H1 (cell line): Measurements from ENCODE around the gene NR4A2. TPM values are rescaled to one million over a fixed set of nuclear protein-coding genes. Genes with fewer than 3 reads are reported as not detected.

Source experiments
- CTCF ChIA-PET: fragments of 300-600 bp; sonication (Branson Sonifier 250); formaldehyde crosslinking; loops from one replicate; lab custom pipeline; 2021; ENCODE audit not compliant: partially characterized antibody; lab: Charles Lee
- POLR2A ChIA-PET: fragments of 300-600 bp; sonication (Branson Sonifier 250); formaldehyde crosslinking; loops from one replicate; lab custom pipeline; 2021; ENCODE audit warnings: inconsistent platforms; ENCODE audit not compliant: partially characterized antibody; lab: Charles Lee
- DNase-seq, 2 experiments: peaks; one replicate each; pipeline versions ENCODE4 v3.0.0 to v3.0.0-alpha.2; 2010 to 2022; ENCODE audit warnings: low spot score in 2 of 2, low read depth in 1 of 2, mixed read lengths in 1 of 2
- FAIRE-seq: peaks from 2 replicates; lab custom pipeline; 2011; peaks lifted over from hg19 to GRCh38; lab: Jason Lieb, UNC
- H2AFZ ChIP-seq: 2 replicates; pipeline ENCODE4 v1.8.1; 2012; ENCODE audit warnings: low read length, inconsistent platforms
- H2AK5ac ChIP-seq: 2 replicates; pipeline ENCODE4 v1.6.1; 2013; ENCODE audit warnings: low read depth, low read length
- H2BK120ac ChIP-seq: replicated peaks from 2 replicates; pipeline ENCODE3; 2013; ENCODE audit warnings: low read depth, low read length, inconsistent platforms
- H2BK12ac ChIP-seq: 2 replicates; pipeline ENCODE4 v1.6.1; 2013; ENCODE audit warnings: low read depth, low read length
- H2BK15ac ChIP-seq: 2 replicates; pipeline ENCODE4 v1.6.1; 2013; ENCODE audit warnings: low read length
- H2BK20ac ChIP-seq: 2 replicates; pipeline ENCODE4 v1.6.1; 2013; ENCODE audit warnings: low read length
- H2BK5ac ChIP-seq: 2 replicates; pipeline ENCODE4 v1.6.1; 2013; ENCODE audit warnings: low read depth, low read length
- H3K14ac ChIP-seq: 2 replicates; pipeline ENCODE4 v1.6.1; 2013; ENCODE audit warnings: inconsistent platforms; ENCODE audit not compliant: insufficient read length
- H3K18ac ChIP-seq: 2 replicates; pipeline ENCODE4 v1.6.1; 2013; ENCODE audit warnings: low read length; ENCODE audit errors: extremely low read depth
- H3K23ac ChIP-seq: 2 replicates; pipeline ENCODE4 v1.6.1; 2013; ENCODE audit warnings: inconsistent platforms; ENCODE audit not compliant: insufficient read length
- H3K23me2 ChIP-seq: 2 replicates; pipeline ENCODE4 v1.6.1; 2013; ENCODE audit warnings: low read depth, low read length
- H3K27ac ChIP-seq: 2 replicates; pipeline ENCODE4 v1.6.1; 2011; ENCODE audit warnings: low read depth, low read length, inconsistent platforms
- H3K27me3 ChIP-seq, 4 experiments: replicated peaks in 1 of 4; 1 replicate in 1 of 4; 2 replicates in 3 of 4; pipeline versions ENCODE4 v1.6.1 to v1.8.1; 2011 to 2013; ENCODE audit warnings: low read length in 3 of 4, mild to moderate bottlenecking in 3 of 4, inconsistent platforms in 2 of 4, mixed read lengths in 2 of 4, moderate library complexity in 1 of 4; ENCODE audit not compliant: control insufficient read depth in 3 of 4, insufficient read depth in 3 of 4; ENCODE audit errors: extremely low read depth in 1 of 4
- H3K36me3 ChIP-seq, 4 experiments: 2 replicates each; pipeline versions ENCODE4 v1.6.1 to v1.8.1; 2011 to 2013; ENCODE audit warnings: mild to moderate bottlenecking in 4 of 4, low read length in 3 of 4, moderate library complexity in 2 of 4, control low read depth in 1 of 4, inconsistent platforms in 1 of 4; ENCODE audit not compliant: insufficient read depth in 4 of 4, control insufficient read depth in 2 of 4
- H3K4ac ChIP-seq: replicated peaks from 2 replicates; pipeline ENCODE3; 2013; ENCODE audit warnings: low read length, low read depth, mixed read lengths, inconsistent platforms; ENCODE audit not compliant: insufficient read length
- H3K4me1 ChIP-seq, 4 experiments: replicated peaks in 1 of 4; 1 replicate in 1 of 4; 2 replicates in 3 of 4; pipeline versions ENCODE4 v1.6.1 to v1.8.1; 2011 to 2013; ENCODE audit warnings: low read length in 3 of 4, inconsistent platforms in 2 of 4, mixed read lengths in 1 of 4; ENCODE audit not compliant: insufficient read depth in 4 of 4, control insufficient read depth in 3 of 4
- H3K4me2 ChIP-seq, 2 experiments: 2 replicates each; pipeline versions ENCODE4 v1.6.1 to v1.8.1; 2011 to 2013; ENCODE audit warnings: low read depth in 2 of 2, low read length in 2 of 2, control low read depth in 1 of 2, inconsistent platforms in 1 of 2, mild to moderate bottlenecking in 1 of 2; ENCODE audit not compliant: insufficient read depth in 1 of 2
- H3K4me3 ChIP-seq, 4 experiments: fragments of 200-600, 300-600 bp in 1 of 4; sonication (generic), shearing (Covaris generic), sonication (Bioruptor Twin) in 1 of 4; 2 replicates each; pipeline versions ENCODE4 v1.5.1 to v1.8.1; 2011 to 2016; ENCODE audit warnings: low read length in 4 of 4, low read depth in 3 of 4, control low read depth in 2 of 4, inconsistent platforms in 2 of 4, mild to moderate bottlenecking in 2 of 4, mixed read lengths in 1 of 4, moderate library complexity in 1 of 4; ENCODE audit not compliant: insufficient read depth in 2 of 4; ENCODE audit errors: extremely low read depth in 1 of 4
- H3K56ac ChIP-seq: replicated peaks from 2 replicates; pipeline ENCODE3; 2013; ENCODE audit warnings: low read depth, mild to moderate bottlenecking, mixed read lengths, low read length, inconsistent platforms; ENCODE audit not compliant: insufficient read length
- H3K79me1 ChIP-seq: 2 replicates; pipeline ENCODE4 v1.6.1; 2013; ENCODE audit warnings: low read depth, low read length, control low read depth
- H3K79me2 ChIP-seq, 2 experiments: 2 replicates each; pipeline versions ENCODE4 v1.6.1 to v1.8.1; 2012 to 2013; ENCODE audit warnings: low read length in 2 of 2, mild to moderate bottlenecking in 2 of 2, inconsistent platforms in 1 of 2; ENCODE audit not compliant: insufficient read depth in 2 of 2, control insufficient read depth in 1 of 2
- H3K9ac ChIP-seq, 4 experiments: replicated peaks in 1 of 4; 1 replicate in 1 of 4; 2 replicates in 3 of 4; pipeline versions ENCODE4 v1.6.1 to v1.8.1; 2011 to 2013; ENCODE audit warnings: low read depth in 3 of 4, low read length in 3 of 4, control low read depth in 2 of 4, mild to moderate bottlenecking in 2 of 4, moderate library complexity in 2 of 4, inconsistent platforms in 1 of 4; ENCODE audit errors: extremely low read depth in 1 of 4
- H3K9me3 ChIP-seq, 2 experiments: 2 replicates each; pipeline versions ENCODE4 v1.6.1 to v1.8.1; 2012 to 2013; ENCODE audit warnings: mild to moderate bottlenecking in 2 of 2, moderate library complexity in 2 of 2, control low read depth in 1 of 2, inconsistent platforms in 1 of 2, low read depth in 1 of 2, low read length in 1 of 2, mixed read lengths in 1 of 2; ENCODE audit not compliant: insufficient read depth in 2 of 2
- H4K20me1 ChIP-seq, 2 experiments: replicated peaks in 1 of 2; 2 replicates each; pipeline versions ENCODE3 to v1.8.1; 2011 to 2013; ENCODE audit warnings: inconsistent platforms in 2 of 2, low read length in 2 of 2, mild to moderate bottlenecking in 1 of 2; ENCODE audit not compliant: insufficient read depth in 2 of 2, control insufficient read depth in 1 of 2
- H4K5ac ChIP-seq: 2 replicates; pipeline ENCODE4 v1.6.1; 2013; ENCODE audit warnings: low read length, low read depth, mixed read lengths, inconsistent platforms; ENCODE audit not compliant: insufficient read length
- H4K8ac ChIP-seq: 2 replicates; pipeline ENCODE4 v1.8.0; 2013; ENCODE audit warnings: mild to moderate bottlenecking, moderate library complexity, low read length, inconsistent platforms; ENCODE audit not compliant: insufficient read depth; ENCODE audit errors: extremely low read depth
- H4K91ac ChIP-seq: replicated peaks from 2 replicates; pipeline ENCODE3; 2013; ENCODE audit warnings: low read length, mixed read lengths, inconsistent platforms; ENCODE audit not compliant: insufficient read length
- BACH1 ChIP-seq: IDR thresholded peaks from 2 replicates; pipeline ENCODE4 v1.6.1; 2012; ENCODE audit warnings: low read length, improper control_type of control experiment
- CBX5 ChIP-seq: fragments of 300-800, 300-1000 bp; sonication (generic); IDR thresholded peaks from 2 replicates; pipeline ENCODE4 v1.7.1; 2016; ENCODE audit warnings: antibody characterized with exemption, low read length, low read depth
- CREB1 ChIP-seq: IDR thresholded peaks from 2 replicates; pipeline ENCODE4 v1.6.1; 2012; ENCODE audit warnings: inconsistent platforms
- EZH2 ChIP-seq: fragments of 200-600 bp; sonication (generic); IDR thresholded peaks from 2 replicates; pipeline ENCODE4 v1.7.1; 2012; ENCODE audit warnings: low read depth, mild to moderate bottlenecking, moderate library complexity, low read length, inconsistent platforms; ENCODE audit not compliant: severe bottlenecking
- GABPA ChIP-seq: IDR thresholded peaks from 2 replicates; pipeline ENCODE4 v1.6.1; 2011; ENCODE audit warnings: mild to moderate bottlenecking, low read length, moderate library complexity, borderline replicate concordance; ENCODE audit not compliant: insufficient read depth
- KDM4A ChIP-seq: IDR thresholded peaks from one replicate; pipeline ENCODE4 v1.7.1; 2012; ENCODE audit warnings: low read depth, mild to moderate bottlenecking, moderate library complexity, low read length, inconsistent platforms; ENCODE audit not compliant: severe bottlenecking
- NRF1 ChIP-seq: IDR thresholded peaks from 2 replicates; pipeline ENCODE4 v1.6.1; 2011; ENCODE audit warnings: mild to moderate bottlenecking, low read depth, low read length, improper control_type of control experiment
- RAD21 ChIP-seq, 2 experiments: IDR thresholded peaks in 1 of 2; conservative IDR thresholded peaks in 1 of 2; 2 replicates each; pipeline ENCODE4 v1.6.1; 2011; ENCODE audit warnings: low read depth in 2 of 2, low read length in 2 of 2, improper control_type of control experiment in 1 of 2, inconsistent platforms in 1 of 2, mild to moderate bottlenecking in 1 of 2, moderate library complexity in 1 of 2
- SP4 ChIP-seq: IDR thresholded peaks from 2 replicates; pipeline ENCODE4 v1.6.1; 2012; ENCODE audit warnings: low read length, inconsistent platforms
- SUZ12 ChIP-seq: fragments of 200-600 bp; sonication (generic); IDR thresholded peaks from 2 replicates; pipeline ENCODE4 v1.6.1; 2012; ENCODE audit warnings: mild to moderate bottlenecking, inconsistent platforms, low read length, moderate library complexity, mixed read lengths
- TAF1 ChIP-seq: IDR thresholded peaks from 2 replicates; pipeline ENCODE4 v1.6.1; 2011; ENCODE audit warnings: mild to moderate bottlenecking, low read depth, low read length
- WGBS, 2 experiments: shearing (Covaris generic) in 1 of 2; methylation state at CpG; one replicate each; pipeline versions ENCODE4 v1.1.6 to v1.1.7; 2013 to 2015; ENCODE audit warnings: low lambda C conversion rate in 2 of 2, mixed read lengths in 2 of 2, inconsistent platforms in 1 of 2, low coverage in 1 of 2, missing lambda C conversion rate in 1 of 2; ENCODE audit not compliant: insufficient replicate concordance in 2 of 2, insufficient coverage in 1 of 2, insufficient read length in 1 of 2; ENCODE audit errors: extremely low coverage in 1 of 2, missing lambda C conversion rate in 1 of 2; 5-methylcytosine and 5-hydroxymethylcytosine counted together
- polyA plus RNA-seq, 7 experiments: library from polyadenylated mRNA; depleted of rRNA in 3 of 7; stranded (reverse) in 5 of 7; unstranded in 2 of 7; fragments of >200 nt in 5 of 7; fragments of 200-250 nt in 2 of 7; gene quantifications; 1 replicate in 5 of 7; 2 replicates in 1 of 7; 4 replicates in 1 of 7; pipeline versions ENCODE4 v1.2.1 to v1.2.3, GENCODE V29; 2011 to 2013; ENCODE audit warnings: missing spikeins in 2 of 7, mixed read lengths in 2 of 7
- total RNA-seq: library from RNA; stranded (reverse); fragmentation: NEBNext Ultra II Directional; extraction: Animal tissue kit (Norgen Biotek cat#: 25700); gene quantifications from 2 replicates; pipeline ENCODE4 v1.2.1, GENCODE V29; 2021
- TF ChIP-seq, protein P1 (sequence below): IDR thresholded peaks from 2 replicates; pipeline ENCODE4 v1.6.1; 2012; ENCODE audit warnings: inconsistent platforms

NR4A2 gene
- total and polyA plus RNA-seq, 2 of the 8 experiments (the other 6 are each of a cell fraction or from before 2014, with no cell fraction given), result 0.15 to 1.7 TPM

DNA sequence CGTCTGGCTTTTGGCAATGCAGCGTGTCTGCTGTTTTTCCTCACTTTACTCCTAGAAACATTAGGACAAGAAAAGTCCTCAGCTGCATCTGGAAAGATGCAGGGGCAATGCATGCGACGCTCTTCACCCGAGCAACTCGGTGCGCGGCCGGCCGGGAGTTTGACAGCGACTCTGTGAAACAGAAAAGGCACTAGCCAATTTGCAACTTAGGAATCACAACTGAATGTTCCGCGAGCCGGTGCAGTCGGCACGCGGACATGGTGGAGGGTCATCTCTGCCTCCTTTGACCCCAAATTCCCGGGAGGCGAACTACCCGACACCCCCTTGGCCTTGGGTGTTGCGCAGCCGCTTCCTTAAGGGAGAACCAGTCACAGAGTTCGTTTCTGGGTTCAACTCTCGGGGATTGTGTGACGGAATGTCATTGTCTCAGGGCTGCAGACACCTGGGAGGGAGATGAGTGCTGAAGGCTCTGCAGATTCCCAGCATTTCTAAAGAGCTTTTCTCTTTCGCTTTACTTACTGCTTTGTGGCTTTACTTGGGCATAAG lies 9.8 kb downstream of the NR4A2 start:
- H2BK5ac ChIP-seq, result no peak overlapping the region
- H3K4me3 ChIP-seq, result peak overlapping the region; percentile 32 to 61 (median 36); a peak in 6 of 8 replicates
- no peaks in the 10 kb centered on the region for H3K79me2 ChIP-seq
- H2AK5ac ChIP-seq, result no peak overlapping the region
- peak overlapping the region; percentile 65 to 72 for H3K4me2 ChIP-seq
- H3K9ac ChIP-seq, result no peak overlapping the region
- peak; percentile 82 for FAIRE-seq
- H3K79me1 ChIP-seq, result no peaks in the 10 kb centered on the region
- peaks cover 17% of the 10 kb centered on the region; the same call in 1 of the 2 replicates for H3K23me2 ChIP-seq
- DNase-seq, result peak in 1 of 2 experiments; percentile 70
- H4K91ac ChIP-seq, result no peak overlapping the region
- H3K36me3 ChIP-seq, result no peaks in the 10 kb centered on the region
- no peak overlapping the region for H3K4ac ChIP-seq
- ChIA-PET POLR2A (interaction anchor here (1.1 to 2.1 kb wide), 3 partner anchors 9 to 18 kb away, joined by 3 to 6 read pairs (median 6); partner anchors contain the start of gene NR4A2), CTCF (interaction anchor here (0.8 to 1.1 kb wide), 2 partner anchors 119 to 267 kb away, joined by 3 read pairs; no protein-coding TSS in a partner anchor)
- no peak overlapping the region for H2BK120ac ChIP-seq
- WGBS, 2 experiments, result 2% methylated on average over 26 of the region's 26 CpGs; no CpG with 5 or more reads in 1 of the 2 experiments
- H3K23ac ChIP-seq, result no peak overlapping the region
- no peak overlapping the region for H3K18ac ChIP-seq
- H2BK20ac ChIP-seq, result no peak overlapping the region
- no peak overlapping the region for H4K5ac ChIP-seq
- H4K20me1 ChIP-seq, result peaks cover 7 to 9% of the 10 kb centered on the region in 2 experiments
- H2AFZ ChIP-seq, result no peak overlapping the region
- H3K4me1 ChIP-seq, result peaks cover 8 to 24% (median 18%) of the 10 kb centered on the region in 4 experiments
- H2BK12ac ChIP-seq, result no peak overlapping the region
- no peaks in the 10 kb centered on the region for H3K9me3 ChIP-seq
- peaks cover 67 to 99% (median 90%) of the 10 kb centered on the region in 4 experiments for H3K27me3 ChIP-seq
- no peak overlapping the region for H4K8ac ChIP-seq
- no peak overlapping the region for H2BK15ac ChIP-seq
- H3K27ac ChIP-seq, result no peak overlapping the region
- H3K14ac ChIP-seq, result no peak overlapping the region
- no peak overlapping the region for H3K56ac ChIP-seq
- TF ChIP-seq KDM4A, result peak; percentile 27
- no peak for TF ChIP-seq TAF1
- no peak for TF ChIP-seq NRF1
- TF ChIP-seq CBX5, result no peak
- TF ChIP-seq, protein P1, sequence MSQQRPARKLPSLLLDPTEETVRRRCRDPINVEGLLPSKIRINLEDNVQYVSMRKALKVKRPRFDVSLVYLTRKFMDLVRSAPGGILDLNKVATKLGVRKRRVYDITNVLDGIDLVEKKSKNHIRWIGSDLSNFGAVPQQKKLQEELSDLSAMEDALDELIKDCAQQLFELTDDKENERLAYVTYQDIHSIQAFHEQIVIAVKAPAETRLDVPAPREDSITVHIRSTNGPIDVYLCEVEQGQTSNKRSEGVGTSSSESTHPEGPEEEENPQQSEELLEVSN, result peak; percentile 57
- TF ChIP-seq SUZ12, result peak; percentile 92; the same call in 1 of the 2 replicates
- peak; percentile 86 for TF ChIP-seq EZH2
- no peak for TF ChIP-seq BACH1
- no peak for TF ChIP-seq SP4
- TF ChIP-seq CREB1, result no peak
- 0 out of 4 replicates have a peak, but pooled peaks of 1 of the 2 experiments have one; percentile 1 for TF ChIP-seq RAD21 (IDR thresholded peaks at IDR 0.05 in 1 of 2, conservative IDR thresholded peaks at IDR 0.05 in 1 of 2; ENCODE audit: low read depth in 2 of 2, low read length in 2 of 2)
- TF ChIP-seq GABPA, result no peak
